ENCODE results near the gene LAMP5.
A peak's percentile ranks its signal among the peaks of the same experiment; 100 is the strongest.

DNA sequence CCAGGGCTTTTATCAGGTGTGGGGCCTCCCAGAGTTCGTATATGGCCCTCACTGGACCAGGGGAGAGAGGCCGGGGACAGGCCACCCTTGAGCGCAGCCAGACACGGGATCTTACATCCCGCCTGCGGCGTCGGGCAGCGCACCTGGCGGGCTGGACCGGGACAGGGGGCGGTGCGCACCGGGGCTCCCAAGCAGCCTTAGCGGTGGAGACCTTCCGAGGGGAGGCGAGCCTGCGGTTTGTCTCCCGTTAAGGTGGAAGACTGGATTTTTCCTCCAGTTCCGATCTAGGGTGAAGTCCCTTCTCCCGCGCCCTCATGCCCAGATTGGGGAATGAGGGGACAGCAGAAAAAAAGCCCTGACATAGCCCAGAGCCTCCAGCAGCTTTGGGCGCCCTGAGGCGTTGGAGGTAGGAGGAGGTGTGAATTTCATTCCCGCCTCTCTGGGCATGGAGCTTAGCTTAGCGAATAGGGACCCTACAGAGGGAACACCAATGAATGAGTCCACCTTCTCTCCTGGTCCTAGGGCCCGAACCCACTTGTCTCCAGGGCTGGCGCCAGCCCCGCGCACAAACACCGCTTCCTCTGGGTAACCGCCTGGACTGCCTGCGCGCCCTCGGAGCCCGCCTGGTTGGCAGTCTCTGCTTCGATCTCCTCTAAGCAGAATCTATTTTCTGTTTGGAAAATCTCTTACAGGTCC is 6.7 kb upstream of the LAMP5 start:
- peak; percentile 68 for TF ChIP-seq EZH2phosphoT487 (IDR thresholded peaks at IDR 0.05)
- TF ChIP-seq, protein P1, sequence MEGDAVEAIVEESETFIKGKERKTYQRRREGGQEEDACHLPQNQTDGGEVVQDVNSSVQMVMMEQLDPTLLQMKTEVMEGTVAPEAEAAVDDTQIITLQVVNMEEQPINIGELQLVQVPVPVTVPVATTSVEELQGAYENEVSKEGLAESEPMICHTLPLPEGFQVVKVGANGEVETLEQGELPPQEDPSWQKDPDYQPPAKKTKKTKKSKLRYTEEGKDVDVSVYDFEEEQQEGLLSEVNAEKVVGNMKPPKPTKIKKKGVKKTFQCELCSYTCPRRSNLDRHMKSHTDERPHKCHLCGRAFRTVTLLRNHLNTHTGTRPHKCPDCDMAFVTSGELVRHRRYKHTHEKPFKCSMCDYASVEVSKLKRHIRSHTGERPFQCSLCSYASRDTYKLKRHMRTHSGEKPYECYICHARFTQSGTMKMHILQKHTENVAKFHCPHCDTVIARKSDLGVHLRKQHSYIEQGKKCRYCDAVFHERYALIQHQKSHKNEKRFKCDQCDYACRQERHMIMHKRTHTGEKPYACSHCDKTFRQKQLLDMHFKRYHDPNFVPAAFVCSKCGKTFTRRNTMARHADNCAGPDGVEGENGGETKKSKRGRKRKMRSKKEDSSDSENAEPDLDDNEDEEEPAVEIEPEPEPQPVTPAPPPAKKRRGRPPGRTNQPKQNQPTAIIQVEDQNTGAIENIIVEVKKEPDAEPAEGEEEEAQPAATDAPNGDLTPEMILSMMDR (IDR thresholded peaks at IDR 0.05) = no peak
- peak; percentile 30 for TF ChIP-seq EZH2 (IDR thresholded peaks at IDR 0.05)
